ENCODE measurements around the gene RCC1. TPM values are rescaled to one million over a fixed set of nuclear protein-coding genes. Genes with fewer than 3 reads are reported as not detected.

The RCC1 gene
- polyA plus RNA-seq, 1 donor (not counting 4 experiments of a cell fraction or from before 2014, with no cell fraction given) = 38.6 TPM

- H3K4me3 ChIP-seq (ENCODE audit: control insufficient read depth in 2 of 3, extremely low read depth in 1 of 3, insufficient read depth in 2 of 3, low read depth in 1 of 3, low read length in 3 of 3) = no peak overlapping the region
- H3K36me3 ChIP-seq (ENCODE audit: control insufficient read depth in 2 of 2, extremely low read depth in 1 of 2, insufficient read depth in 2 of 2, low read length in 2 of 2) = peaks cover 13 to 16% of the 10 kb centered on the region in 2 experiments
- no peak overlapping the region for H3K9ac ChIP-seq (ENCODE audit: control insufficient read depth, extremely low read depth, insufficient read depth, low read length)
- TF ChIP-seq CTCF (optimal IDR thresholded peaks at IDR 0.05 in 1 of 3, IDR thresholded peaks at IDR 0.05 in 1 of 3, conservative IDR thresholded peaks at IDR 0.05 in 1 of 3; ENCODE audit: extremely low read depth in 1 of 3, insufficient read depth in 2 of 3, low read length in 3 of 3) (no peak), EZH2 (IDR thresholded peaks at IDR 0.05; ENCODE audit: low read length) (no peak)
- no peaks in the 10 kb centered on the region for H3K9me1 ChIP-seq (ENCODE audit: control insufficient read depth, extremely low read depth, insufficient read depth, low read length)
- H4K20me1 ChIP-seq (ENCODE audit: control insufficient read depth, extremely low read depth, insufficient read depth, low read length) = no peaks in the 10 kb centered on the region
- no peak for FAIRE-seq
- no peak for DNase-seq (ENCODE audit: low read depth, low spot score)
- no peaks in the 10 kb centered on the region for H3K27me3 ChIP-seq (ENCODE audit: control insufficient read depth, extremely low read depth, insufficient read depth, low read length)
- H2AFZ ChIP-seq (ENCODE audit: control insufficient read depth, low read length) = no peak overlapping the region
- no peaks in the 10 kb centered on the region for H3K79me2 ChIP-seq (ENCODE audit: control insufficient read depth, insufficient read depth, low read length)
- H3K27ac ChIP-seq (ENCODE audit: control insufficient read depth, insufficient read depth, low read length) = no peak overlapping the region
- dilution Hi-C loops (cut with MboI; ENCODE audit: extremely low pct_ligation_motif_present, low sequenced_read_pairs) = no loop called here
- H3K9me3 ChIP-seq (ENCODE audit: control insufficient read depth, low read depth, low read length) = no peaks in the 10 kb centered on the region
- no peaks in the 10 kb centered on the region for H3K4me1 ChIP-seq (ENCODE audit: control insufficient read depth, extremely low read depth, insufficient read depth, low read length)
- H3K4me2 ChIP-seq (ENCODE audit: control insufficient read depth, extremely low read depth, insufficient read depth, low read depth, low read length) = no peak overlapping the region
Observed at GRCh38 chr1:28482702-28483101, 23.1 kb upstream of the RCC1 start.

- DNase-seq (ENCODE audit: low read depth, low spot score) (no peak), FAIRE-seq (no peak)
- Histone ChIP-seq H2AFZ (ENCODE audit: control insufficient read depth, low read length) (no peak overlapping the region), H3K9ac (ENCODE audit: control insufficient read depth, extremely low read depth, insufficient read depth, low read length) (no peak overlapping the region), H3K27ac (ENCODE audit: control insufficient read depth, insufficient read depth, low read length) (no peak overlapping the region), H3K36me3 (ENCODE audit: control insufficient read depth in 2 of 2, extremely low read depth in 1 of 2, insufficient read depth in 2 of 2, low read length in 2 of 2) (peaks cover 18% of the 10 kb centered on the region in 2 experiments), H3K79me2 (ENCODE audit: control insufficient read depth, insufficient read depth, low read length) (no peaks in the 10 kb centered on the region), H3K27me3 (ENCODE audit: control insufficient read depth, extremely low read depth, insufficient read depth, low read length) (no peaks in the 10 kb centered on the region), H3K4me3 (ENCODE audit: control insufficient read depth in 2 of 3, extremely low read depth in 1 of 3, insufficient read depth in 2 of 3, low read depth in 1 of 3, low read length in 3 of 3) (no peak overlapping the region), H3K4me2 (ENCODE audit: control insufficient read depth, extremely low read depth, insufficient read depth, low read depth, low read length) (no peak overlapping the region), H3K9me3 (ENCODE audit: control insufficient read depth, low read depth, low read length) (no peaks in the 10 kb centered on the region), H3K9me1 (ENCODE audit: control insufficient read depth, extremely low read depth, insufficient read depth, low read length) (no peaks in the 10 kb centered on the region), H3K4me1 (ENCODE audit: control insufficient read depth, extremely low read depth, insufficient read depth, low read length) (no peaks in the 10 kb centered on the region), H4K20me1 (ENCODE audit: control insufficient read depth, extremely low read depth, insufficient read depth, low read length) (no peaks in the 10 kb centered on the region)
- dilution Hi-C loops (cut with MboI; ENCODE audit: extremely low pct_ligation_motif_present, low sequenced_read_pairs) = no loop called here
- TF ChIP-seq EZH2 (IDR thresholded peaks at IDR 0.05; ENCODE audit: low read length) = no peak
- no peak for TF ChIP-seq CTCF (optimal IDR thresholded peaks at IDR 0.05 in 1 of 3, IDR thresholded peaks at IDR 0.05 in 1 of 3, conservative IDR thresholded peaks at IDR 0.05 in 1 of 3; ENCODE audit: extremely low read depth in 1 of 3, insufficient read depth in 2 of 3, low read length in 3 of 3)
Observed at GRCh38 chr1:28494737-28495136, 11.1 kb upstream of the RCC1 start.

Data from keratinocyte (primary cell).